ENCODE measurements around the gene SNAPC2. TPM values are rescaled to one million over a fixed set of nuclear protein-coding genes. Genes with fewer than 3 reads are reported as not detected.
A peak's percentile ranks its signal among the peaks of the same experiment; 100 is the strongest.
"Not testable (repeated sequence)": the region's sequence is repeated elsewhere in the genome, so short reads cannot be mapped to it uniquely, and the experiment has no call there.

The SNAPC2 gene
- total and polyA plus RNA-seq, 2 experiments from 2014 or later, result 33.7 to 47.2 TPM

DNA sequence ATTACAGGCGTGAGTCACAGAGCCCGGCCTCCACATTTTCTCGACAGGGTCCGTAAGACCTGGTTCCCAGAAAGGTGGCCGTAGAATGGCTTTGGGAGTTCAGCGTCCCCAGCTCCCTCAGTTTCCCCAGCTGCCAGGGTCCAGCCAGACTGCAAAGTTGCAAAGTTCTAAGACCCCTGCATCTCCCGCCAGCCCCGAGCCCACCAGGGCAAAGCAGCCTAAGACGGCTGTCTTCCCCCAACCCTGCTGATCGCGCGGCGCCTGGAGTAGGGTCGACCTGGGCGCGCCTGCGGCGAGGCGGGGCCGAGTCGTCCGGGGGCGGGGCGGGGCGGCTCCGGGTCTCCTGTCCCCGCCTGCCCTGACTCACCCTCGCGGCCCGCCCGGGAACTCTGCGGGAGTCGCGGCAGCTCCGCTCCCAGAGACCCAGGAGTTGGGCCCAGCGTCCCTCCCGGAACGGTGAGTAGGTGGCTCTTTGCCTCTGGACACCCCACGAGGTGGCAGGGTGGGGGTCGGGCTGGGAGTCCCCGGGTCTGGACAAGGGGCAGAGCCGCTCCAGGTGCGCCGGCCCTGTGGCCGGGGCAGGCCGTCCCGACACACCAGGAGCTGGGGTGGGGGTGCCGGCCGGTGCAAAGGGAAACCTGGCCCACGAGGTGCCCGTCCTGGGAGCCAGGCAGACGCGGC, 31.9 kb upstream of the SNAPC2 start, which contains the start of gene LRRC8E:
TSS of gene LRRC8E (plus strand) at position 366 of the 681 bp plus-strand sequence. CDS start 7,094 bp downstream, outside the sequence.
- in situ Hi-C loops (cut with MboI), result no loop called here
- peak; percentile 88 for DNase-seq
- H2AFZ ChIP-seq, result peak within 1 kb of the TSS; percentile 88

DNA sequence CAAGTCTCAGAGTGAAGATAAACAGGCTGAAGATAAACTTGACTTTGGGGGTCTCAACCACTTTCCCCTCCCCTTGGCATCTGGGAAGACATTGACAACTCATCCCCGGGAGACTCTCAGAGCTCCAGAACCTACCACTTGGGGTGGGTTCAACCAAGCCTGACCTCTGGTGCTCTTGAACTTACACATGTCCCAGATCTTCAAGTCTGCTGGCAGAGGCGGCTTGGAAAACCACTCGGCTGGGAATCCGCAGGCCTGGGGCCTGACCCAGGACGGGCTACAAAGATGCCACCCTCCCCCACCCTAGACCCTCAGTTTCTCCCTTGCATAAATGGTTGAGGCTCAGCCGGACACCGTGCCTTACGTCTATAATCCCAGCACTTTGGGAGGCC, 31.3 kb upstream of the SNAPC2 start:
- Histone ChIP-seq H3F3A (ENCODE audit: insufficient read depth) (no peaks in the 10 kb centered on the region), H3K27me3 (replicated peaks; ENCODE audit: insufficient read depth) (no peaks in the 10 kb centered on the region), H3K9me3 (ENCODE audit: low read depth) (no peaks in the 10 kb centered on the region), H3K27ac (no peak overlapping the region), H3K4me3 (peak overlapping the region; percentile 88), H3K4me2 (ENCODE audit: unreplicated experiment) (peak overlapping the region; percentile 93), H3K36me3 (ENCODE audit: low read depth) (no peaks in the 10 kb centered on the region), H3K79me2 (ENCODE audit: insufficient read depth) (no peaks in the 10 kb centered on the region), H3K9ac (peak overlapping the region; percentile 93), H4K20me1 (ENCODE audit: insufficient read depth) (no peaks in the 10 kb centered on the region), H3K4me1 (ENCODE audit: insufficient read depth) (no peaks in the 10 kb centered on the region), H2AFZ (peak overlapping the region; percentile 88), H3K9me2 (ENCODE audit: insufficient read depth) (no peaks in the 10 kb centered on the region)
- 64 to 65% methylated on average over 8 of the region's 8 CpGs for WGBS, 2 experiments (ENCODE audit: low coverage in 1 of 2, low lambda C conversion rate in 2 of 2, missing lambda C conversion rate in 2 of 2)
- in situ Hi-C loops (cut with MboI), result no loop called here
- TF ChIP-seq EZH2 (IDR thresholded peaks at IDR 0.05; ENCODE audit: insufficient read depth, poor library complexity, severe bottlenecking) (no peak), EZH2phosphoT487 (IDR thresholded peaks at IDR 0.05; ENCODE audit: insufficient read depth, low read depth) (no peak)
- DNase-seq, result no peak

More for the DNA sequence above, 31.9 kb upstream of the SNAPC2 start, which contains the start of gene LRRC8E:
- H3K27me3 ChIP-seq (replicated peaks; ENCODE audit: insufficient read depth), result no peaks in the 10 kb centered on the region
- H3K9ac ChIP-seq, result peak within 1 kb of the TSS; percentile 93
- no peak within 1 kb of the TSS for H3K27ac ChIP-seq
- no peaks in the 10 kb centered on the region for H3K79me2 ChIP-seq (ENCODE audit: insufficient read depth)
- peak within 1 kb of the TSS; percentile 88 for H3K4me3 ChIP-seq
- H3K9me2 ChIP-seq (ENCODE audit: insufficient read depth), result no peaks in the 10 kb centered on the region
- no peaks in the 10 kb centered on the region for H3F3A ChIP-seq (ENCODE audit: insufficient read depth)
- WGBS, 2 experiments (ENCODE audit: low coverage in 1 of 2, low lambda C conversion rate in 2 of 2, missing lambda C conversion rate in 2 of 2), result 4% methylated on average over 36 to 53 of the region's 53 CpGs
- TF ChIP-seq EZH2 (IDR thresholded peaks at IDR 0.05; ENCODE audit: insufficient read depth, poor library complexity, severe bottlenecking) (no peak), EZH2phosphoT487 (IDR thresholded peaks at IDR 0.05; ENCODE audit: insufficient read depth, low read depth) (no peak)
- peak within 1 kb of the TSS; percentile 93 for H3K4me2 ChIP-seq (ENCODE audit: unreplicated experiment)
- no peaks in the 10 kb centered on the region for H4K20me1 ChIP-seq (ENCODE audit: insufficient read depth)
- H3K4me1 ChIP-seq (ENCODE audit: insufficient read depth), result no peaks in the 10 kb centered on the region
- H3K9me3 ChIP-seq (ENCODE audit: low read depth), result no peaks in the 10 kb centered on the region
- no peaks in the 10 kb centered on the region for H3K36me3 ChIP-seq (ENCODE audit: low read depth)

DNA sequence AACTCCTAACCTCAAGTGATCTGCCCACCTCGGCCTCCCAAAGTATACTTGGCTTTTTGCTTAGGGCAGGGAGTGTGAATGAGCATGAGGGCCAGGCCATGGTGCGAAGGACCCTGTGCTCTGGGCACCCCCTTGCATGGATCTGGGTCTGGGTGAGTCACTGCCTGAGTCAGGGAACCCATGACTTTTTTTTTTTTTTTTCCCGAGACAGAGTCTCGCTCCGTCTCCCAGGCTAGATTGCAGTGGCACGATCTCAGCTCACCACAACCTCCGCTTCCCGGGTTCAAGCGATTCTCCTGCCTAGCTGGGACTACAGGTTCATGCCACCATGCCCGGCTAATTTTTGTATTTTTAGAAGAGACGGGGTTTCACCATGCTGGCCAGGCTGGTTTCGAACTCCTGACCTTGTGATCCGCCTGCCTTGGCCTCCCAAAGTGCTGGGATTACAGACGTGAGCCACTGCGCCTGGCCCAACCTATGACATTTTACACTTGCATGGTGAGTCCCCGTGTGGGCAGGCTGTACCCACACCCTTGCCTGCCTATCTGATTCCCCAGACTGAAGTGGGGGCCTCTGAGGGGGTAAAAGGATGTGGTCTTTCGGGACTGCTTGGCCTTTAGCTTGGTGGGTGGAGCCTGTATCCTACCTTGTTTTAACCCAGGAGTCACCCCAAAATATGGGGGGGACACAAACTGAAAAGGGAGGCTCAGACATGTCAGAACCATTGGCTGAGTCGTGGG, 26.6 kb upstream of the SNAPC2 start:
- H3K4me2 ChIP-seq (ENCODE audit: unreplicated experiment); H4K20me1 ChIP-seq (ENCODE audit: insufficient read depth); H3K27me3 ChIP-seq (replicated peaks; ENCODE audit: insufficient read depth); in situ Hi-C loops (cut with MboI); H3F3A ChIP-seq (ENCODE audit: insufficient read depth); H3K9me2 ChIP-seq (ENCODE audit: insufficient read depth); H3K4me3 ChIP-seq; H3K9me3 ChIP-seq (ENCODE audit: low read depth); H3K27ac ChIP-seq; H3K9ac ChIP-seq; H3K36me3 ChIP-seq (ENCODE audit: low read depth); H3K79me2 ChIP-seq (ENCODE audit: insufficient read depth); H2AFZ ChIP-seq; H3K4me1 ChIP-seq (ENCODE audit: insufficient read depth): not testable (repeated sequence)
- 78 to 80% methylated on average over 18 of the region's 18 CpGs for WGBS, 2 experiments (ENCODE audit: low coverage in 1 of 2, low lambda C conversion rate in 2 of 2, missing lambda C conversion rate in 2 of 2)
- DNase-seq, result peak; percentile 63

DNA sequence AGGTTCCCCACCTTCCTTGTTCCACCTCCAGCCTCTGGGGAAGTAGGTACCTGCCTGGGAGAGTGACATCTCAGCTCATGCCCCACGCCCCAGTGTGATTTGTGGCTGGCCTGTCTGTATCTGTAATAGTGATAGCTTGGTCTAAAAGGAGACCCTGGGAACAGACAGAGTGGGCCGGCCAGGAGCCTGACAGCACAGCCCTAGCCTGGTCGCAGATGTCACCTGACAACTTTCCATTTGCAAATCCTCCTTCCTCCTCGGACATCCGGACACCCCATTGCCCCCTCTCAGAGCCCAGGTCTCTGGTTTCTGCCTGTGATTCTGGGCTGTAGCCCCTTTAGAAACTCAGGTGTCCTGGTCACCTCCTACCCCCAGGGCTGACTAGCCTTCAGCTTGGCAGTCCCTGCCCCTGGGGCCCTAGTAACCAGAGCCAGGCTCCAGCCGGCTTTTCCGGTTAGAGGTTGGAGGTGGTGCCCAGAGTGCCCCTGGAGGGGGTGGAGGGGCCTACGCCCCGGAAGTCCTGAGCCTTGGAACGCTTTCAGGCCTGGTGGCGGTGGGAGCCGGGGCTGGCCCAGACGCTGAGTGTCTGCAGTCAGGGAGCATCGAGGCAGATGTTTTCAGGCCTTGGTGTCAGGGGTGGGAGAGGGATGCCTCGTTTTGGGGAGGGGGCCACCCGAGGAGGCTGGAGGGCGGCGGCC, 25.4 kb upstream of the SNAPC2 start:
- no peak overlapping the region for H3K4me2 ChIP-seq (ENCODE audit: unreplicated experiment)
- no peak overlapping the region for H3K4me3 ChIP-seq
- H3K79me2 ChIP-seq (ENCODE audit: insufficient read depth), result no peaks in the 10 kb centered on the region
- WGBS, 2 experiments (ENCODE audit: low coverage in 1 of 2, low lambda C conversion rate in 2 of 2, missing lambda C conversion rate in 2 of 2), result 66% methylated on average over 17 to 18 of the region's 18 CpGs
- no peak for DNase-seq
- no peaks in the 10 kb centered on the region for H3K36me3 ChIP-seq (ENCODE audit: low read depth)
- H4K20me1 ChIP-seq (ENCODE audit: insufficient read depth), result no peaks in the 10 kb centered on the region
- no peaks in the 10 kb centered on the region for H3F3A ChIP-seq (ENCODE audit: insufficient read depth)
- no peaks in the 10 kb centered on the region for H3K9me2 ChIP-seq (ENCODE audit: insufficient read depth)
- H3K4me1 ChIP-seq (ENCODE audit: insufficient read depth), result no peaks in the 10 kb centered on the region
- no peak overlapping the region for H3K9ac ChIP-seq
- H2AFZ ChIP-seq, result no peak overlapping the region
- no peaks in the 10 kb centered on the region for H3K9me3 ChIP-seq (ENCODE audit: low read depth)
- no peaks in the 10 kb centered on the region for H3K27me3 ChIP-seq (replicated peaks; ENCODE audit: insufficient read depth)
- in situ Hi-C loops (cut with MboI), result no loop called here
- TF ChIP-seq EZH2 (IDR thresholded peaks at IDR 0.05; ENCODE audit: insufficient read depth, poor library complexity, severe bottlenecking), result no peak
- TF ChIP-seq EZH2phosphoT487 (IDR thresholded peaks at IDR 0.05; ENCODE audit: insufficient read depth, low read depth), result no peak
- no peak overlapping the region for H3K27ac ChIP-seq
